Spleen (tissue), 11 donors: ENCODE results near the gene IGSF5. TPM values are rescaled to one million over a fixed set of nuclear protein-coding genes. Genes with fewer than 3 reads are reported as not detected.

ENCODE experiments used
- DNase-seq: peaks from one replicate; pipeline ENCODE4 v3.0.0-alpha.2; 2020
- H3K27ac ChIP-seq, 8 donors: fragments of 200-600 bp; sonication (generic) in 7 of 8; 1 replicate in 4 of 8; 2 replicates in 4 of 8; pipeline versions ENCODE4 v1.5.0 to v1.8.0; 2016 to 2021; ENCODE audit warnings: inconsistent platforms in 4 of 8, mild to moderate bottlenecking in 4 of 8, moderate library complexity in 1 of 8
- H3K27me3 ChIP-seq, 7 donors: fragments of 200-600 bp; sonication (generic) in 6 of 7; replicated peaks in 1 of 7; 1 replicate in 4 of 7; 2 replicates in 3 of 7; pipeline versions ENCODE4 v1.5.0 to v1.8.0; 2016 to 2021; ENCODE audit warnings: inconsistent platforms in 3 of 7, mild to moderate bottlenecking in 1 of 7
- H3K36me3 ChIP-seq, 6 donors: fragments of 200-600 bp; sonication (generic) in 5 of 6; 1 replicate in 4 of 6; 2 replicates in 2 of 6; pipeline versions ENCODE4 v1.5.0 to v1.8.0; 2016 to 2021; ENCODE audit warnings: inconsistent platforms in 2 of 6
- H3K4me1 ChIP-seq, 6 donors: fragments of 200-600 bp; sonication (generic) in 5 of 6; 1 replicate in 3 of 6; 2 replicates in 3 of 6; pipeline versions ENCODE4 v1.5.0 to v1.8.0; 2016 to 2021; ENCODE audit warnings: inconsistent platforms in 3 of 6
- H3K4me3 ChIP-seq, 8 donors: fragments of 200-600 bp; sonication (generic) in 7 of 8; 1 replicate in 4 of 8; 2 replicates in 4 of 8; pipeline versions ENCODE4 v1.5.0 to v1.8.0; 2016 to 2021; ENCODE audit warnings: inconsistent platforms in 4 of 8, mild to moderate bottlenecking in 4 of 8, moderate library complexity in 2 of 8
- H3K9me3 ChIP-seq, 8 donors: fragments of 200-600 bp; sonication (generic) in 7 of 8; 1 replicate in 4 of 8; 2 replicates in 4 of 8; pipeline versions ENCODE4 v1.5.0 to v1.8.0; 2016 to 2021; ENCODE audit warnings: inconsistent platforms in 4 of 8
- POLR2A ChIP-seq, 3 donors: fragments of 450-650 bp; IDR thresholded peaks; one replicate each; pipeline ENCODE4 v1.5.1; 2017; ENCODE audit warnings: antibody characterized with exemption in 3 of 3, mild to moderate bottlenecking in 1 of 3
- POLR2AphosphoS5 ChIP-seq, 3 donors: sonication (generic); formaldehyde crosslinking; IDR thresholded peaks; one replicate each; pipeline ENCODE4 v1.5.1; 2017; ENCODE audit warnings: antibody characterized with exemption in 3 of 3
- WGBS, 5 donors: extraction: QIAGEN DNeasy Blood & Tissue Kit in 3 of 5; methylation state at CpG; one replicate each; pipeline versions ENCODE4 v1.1.5 to v1.1.7; 2013 to 2018; 5-methylcytosine and 5-hydroxymethylcytosine counted together
- intact Hi-C: fragments of 100-400 bp; cut with DNase I; formaldehyde crosslinking; loops from one replicate; pipeline ENCODE4 v1.15.0; 2023; ENCODE audit warnings: low total_unique reads
- polyA plus RNA-seq, 3 donors: library from polyadenylated mRNA; stranded (reverse); fragments of 200-250 nt; gene quantifications; one replicate each; pipeline ENCODE4 v1.2.1, GENCODE V29; 2013
- total RNA-seq, 7 donors: library from RNA; depleted of rRNA in 3 of 7; stranded (reverse); fragments of >200 nt in 3 of 7; fragmentation: NEBNext Ultra II Directional in 4 of 7; extraction: Animal tissue kit (Norgen Biotek cat#: 25700) in 4 of 7; gene quantifications; one replicate each; pipeline versions ENCODE4 v1.1.0 to v1.2.1, GENCODE V29; 2016 to 2021
- TF ChIP-seq, protein P1 (sequence below), 11 experiments: fragments of 200-600 bp in 7 of 11; fragments of 450-650 bp in 4 of 11; sonication (generic) in 4 of 11; IDR thresholded peaks in 8 of 11; conservative IDR thresholded peaks in 3 of 11; 1 replicate in 7 of 11; 2 replicates in 4 of 11; pipeline versions ENCODE4 v1.4.0 to v1.8.0; 2016 to 2021; ENCODE audit warnings: antibody characterized with exemption in 11 of 11, inconsistent platforms in 4 of 11, mild to moderate bottlenecking in 1 of 11
- donor health status: healthy with polysubstance abuse.
- donor health status: DM: no; HTN: no; CAD: no; lungs with moderate emphysema.
- donor health status: DM: no; HTN: no; CAD: no.
- donor health status: Bipolar disorder and iron deficiency.
- donor health status: healthy.
- donor health status: DM: no; HTN: no; CAD: no.
- donor health status: DM: yes; HTN: yes; CAD: no.

Gene IGSF5
- total and polyA plus RNA-seq, 10 donors, result 0.03 to 0.39 (median 0.10) TPM; not detected in 5

DNA sequence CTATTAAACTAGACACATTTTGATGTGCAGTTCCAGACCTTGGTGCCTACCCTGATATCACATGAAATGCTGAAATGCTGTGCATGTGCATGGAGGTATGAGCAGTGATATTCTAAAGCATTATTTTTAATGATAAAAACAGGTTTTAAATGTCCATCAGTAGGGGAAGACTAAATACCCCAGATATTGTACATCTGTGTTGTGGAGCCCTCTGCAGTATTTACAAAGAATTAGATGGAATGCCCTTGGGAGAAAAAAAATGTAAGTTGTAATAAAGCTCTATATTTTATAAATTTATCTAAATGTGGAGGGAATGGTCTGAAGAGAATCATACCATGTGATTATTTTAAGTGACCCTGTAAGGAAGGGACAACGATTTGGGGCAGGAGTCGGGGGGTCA, 39.1 kb upstream of the IGSF5 start:
- DNase-seq, result no peak
- Histone ChIP-seq H3K27me3 (peaks cover 0 to 7% (median 0%) of the 10 kb centered on the region in 7 donors), H3K9me3 (peaks cover 0 to 20% (median 13%) of the 10 kb centered on the region in 8 donors), H3K4me3 (no peak overlapping the region), H3K36me3 (no peaks in the 10 kb centered on the region), H3K4me1 (no peaks in the 10 kb centered on the region), H3K27ac (no peak overlapping the region)
- TF ChIP-seq POLR2AphosphoS5 (IDR thresholded peaks at IDR 0.05) (no peak), POLR2A (IDR thresholded peaks at IDR 0.05) (no peak)
- TF ChIP-seq, protein P1, sequence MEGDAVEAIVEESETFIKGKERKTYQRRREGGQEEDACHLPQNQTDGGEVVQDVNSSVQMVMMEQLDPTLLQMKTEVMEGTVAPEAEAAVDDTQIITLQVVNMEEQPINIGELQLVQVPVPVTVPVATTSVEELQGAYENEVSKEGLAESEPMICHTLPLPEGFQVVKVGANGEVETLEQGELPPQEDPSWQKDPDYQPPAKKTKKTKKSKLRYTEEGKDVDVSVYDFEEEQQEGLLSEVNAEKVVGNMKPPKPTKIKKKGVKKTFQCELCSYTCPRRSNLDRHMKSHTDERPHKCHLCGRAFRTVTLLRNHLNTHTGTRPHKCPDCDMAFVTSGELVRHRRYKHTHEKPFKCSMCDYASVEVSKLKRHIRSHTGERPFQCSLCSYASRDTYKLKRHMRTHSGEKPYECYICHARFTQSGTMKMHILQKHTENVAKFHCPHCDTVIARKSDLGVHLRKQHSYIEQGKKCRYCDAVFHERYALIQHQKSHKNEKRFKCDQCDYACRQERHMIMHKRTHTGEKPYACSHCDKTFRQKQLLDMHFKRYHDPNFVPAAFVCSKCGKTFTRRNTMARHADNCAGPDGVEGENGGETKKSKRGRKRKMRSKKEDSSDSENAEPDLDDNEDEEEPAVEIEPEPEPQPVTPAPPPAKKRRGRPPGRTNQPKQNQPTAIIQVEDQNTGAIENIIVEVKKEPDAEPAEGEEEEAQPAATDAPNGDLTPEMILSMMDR (IDR thresholded peaks at IDR 0.05 in 8 of 11, conservative IDR thresholded peaks at IDR 0.05 in 3 of 11), result no peak
- intact Hi-C loops, result no loop called here
- 84 to 96% (median 88%) methylated on average over 2 of the region's 2 CpGs for WGBS, 5 donors

- H3K9me3 ChIP-seq, result peaks cover 0 to 20% (median 13%) of the 10 kb centered on the region in 8 donors
- no peak overlapping the region for H3K4me3 ChIP-seq
- no peak for DNase-seq
- intact Hi-C loops, result no loop called here
- 7 to 25% (median 18%) methylated on average over 1 of the region's 1 CpG for WGBS, 5 donors
- H3K27ac ChIP-seq, result no peak overlapping the region
- TF ChIP-seq POLR2A (IDR thresholded peaks at IDR 0.05) (no peak), POLR2AphosphoS5 (IDR thresholded peaks at IDR 0.05) (no peak)
- TF ChIP-seq, protein P1 (IDR thresholded peaks at IDR 0.05 in 8 of 11, conservative IDR thresholded peaks at IDR 0.05 in 3 of 11), result no peak
- H3K4me1 ChIP-seq, result no peaks in the 10 kb centered on the region
- H3K27me3 ChIP-seq, result peaks cover 0 to 5% (median 0%) of the 10 kb centered on the region in 7 donors
- no peaks in the 10 kb centered on the region for H3K36me3 ChIP-seq
Observed at GRCh38 chr21:39707316-39707715, 37.7 kb upstream of the IGSF5 start.

DNA sequence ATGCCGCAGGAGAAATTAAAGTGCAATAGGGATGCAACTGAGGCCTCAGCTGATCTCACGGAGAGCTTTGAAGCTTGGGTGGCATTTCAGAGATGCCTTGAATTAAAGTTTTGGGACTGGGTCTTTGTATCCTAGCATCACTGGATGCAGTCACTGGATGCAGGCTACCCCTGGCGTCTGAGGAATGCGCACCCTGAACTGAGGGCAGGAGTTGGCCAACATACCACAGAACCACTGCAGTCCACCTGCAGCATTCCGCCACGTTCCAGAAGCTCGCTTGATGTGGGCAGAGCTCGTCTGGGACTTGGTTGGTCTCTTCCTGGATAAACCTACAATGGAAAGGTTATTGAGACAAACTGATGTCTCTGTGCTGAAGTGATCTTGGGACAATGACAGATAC, 34.1 kb upstream of the IGSF5 start:
- Histone ChIP-seq H3K27me3 (peaks cover 0 to 15% (median 0%) of the 10 kb centered on the region in 7 donors), H3K4me3 (no peak overlapping the region), H3K9me3 (no peaks in the 10 kb centered on the region), H3K36me3 (no peaks in the 10 kb centered on the region), H3K4me1 (no peaks in the 10 kb centered on the region), H3K27ac (no peak overlapping the region)
- DNase-seq, result no peak
- intact Hi-C loops, result no loop called here
- no peak for TF ChIP-seq POLR2AphosphoS5 (IDR thresholded peaks at IDR 0.05)
- TF ChIP-seq POLR2A (IDR thresholded peaks at IDR 0.05), result no peak
- TF ChIP-seq, protein P1 (IDR thresholded peaks at IDR 0.05 in 8 of 11, conservative IDR thresholded peaks at IDR 0.05 in 3 of 11), result no peak
- 90 to 97% (median 91%) methylated on average over 2 to 8 of the region's 8 CpGs for WGBS, 5 donors

DNA sequence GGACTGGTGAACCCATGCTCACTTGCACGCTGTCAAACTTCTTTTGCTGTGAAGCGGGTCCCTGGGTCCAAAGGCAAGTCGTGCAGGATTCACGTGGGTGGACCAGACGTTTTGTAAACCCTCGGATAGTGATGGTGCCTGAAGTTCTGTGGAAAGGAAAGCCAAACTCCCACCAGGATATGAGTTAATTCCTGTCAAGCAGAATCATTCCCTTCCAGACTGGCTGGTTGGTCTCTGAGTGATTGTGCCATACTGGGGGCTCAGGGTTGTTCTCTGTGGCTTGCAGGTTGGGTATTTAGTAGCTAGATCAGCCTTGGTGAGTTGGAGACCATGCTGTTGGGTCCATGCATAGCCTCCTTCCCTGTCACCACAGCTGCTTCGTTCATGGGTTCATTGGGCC, 32.7 kb upstream of the IGSF5 start:
- intact Hi-C loops, result no loop called here

More for the DNA sequence above, 32.7 kb upstream of the IGSF5 start:
- Histone ChIP-seq H3K9me3 (no peaks in the 10 kb centered on the region), H3K36me3 (no peaks in the 10 kb centered on the region), H3K27me3 (peaks cover 0 to 20% (median 0%) of the 10 kb centered on the region in 7 donors), H3K4me1 (no peaks in the 10 kb centered on the region), H3K4me3 (no peak overlapping the region), H3K27ac (no peak overlapping the region)
- no peak for DNase-seq
- TF ChIP-seq, protein P1 (IDR thresholded peaks at IDR 0.05 in 8 of 11, conservative IDR thresholded peaks at IDR 0.05 in 3 of 11), result no peak
- WGBS, 5 donors, result 73 to 75% (median 73%) methylated on average over 7 of the region's 7 CpGs
